GM11168 (cell line): ENCODE measurements around the gene SLC5A7.

Experiments used
- in situ Hi-C: fragments of 300-500 bp; cut with MboI; formaldehyde crosslinking; loops from one replicate; pipeline ENCODE4 v1.12.0; 2022; ENCODE audit warnings: low sequenced_read_pairs; ENCODE audit not compliant: unreplicated experiment

Gene SLC5A7

DNA sequence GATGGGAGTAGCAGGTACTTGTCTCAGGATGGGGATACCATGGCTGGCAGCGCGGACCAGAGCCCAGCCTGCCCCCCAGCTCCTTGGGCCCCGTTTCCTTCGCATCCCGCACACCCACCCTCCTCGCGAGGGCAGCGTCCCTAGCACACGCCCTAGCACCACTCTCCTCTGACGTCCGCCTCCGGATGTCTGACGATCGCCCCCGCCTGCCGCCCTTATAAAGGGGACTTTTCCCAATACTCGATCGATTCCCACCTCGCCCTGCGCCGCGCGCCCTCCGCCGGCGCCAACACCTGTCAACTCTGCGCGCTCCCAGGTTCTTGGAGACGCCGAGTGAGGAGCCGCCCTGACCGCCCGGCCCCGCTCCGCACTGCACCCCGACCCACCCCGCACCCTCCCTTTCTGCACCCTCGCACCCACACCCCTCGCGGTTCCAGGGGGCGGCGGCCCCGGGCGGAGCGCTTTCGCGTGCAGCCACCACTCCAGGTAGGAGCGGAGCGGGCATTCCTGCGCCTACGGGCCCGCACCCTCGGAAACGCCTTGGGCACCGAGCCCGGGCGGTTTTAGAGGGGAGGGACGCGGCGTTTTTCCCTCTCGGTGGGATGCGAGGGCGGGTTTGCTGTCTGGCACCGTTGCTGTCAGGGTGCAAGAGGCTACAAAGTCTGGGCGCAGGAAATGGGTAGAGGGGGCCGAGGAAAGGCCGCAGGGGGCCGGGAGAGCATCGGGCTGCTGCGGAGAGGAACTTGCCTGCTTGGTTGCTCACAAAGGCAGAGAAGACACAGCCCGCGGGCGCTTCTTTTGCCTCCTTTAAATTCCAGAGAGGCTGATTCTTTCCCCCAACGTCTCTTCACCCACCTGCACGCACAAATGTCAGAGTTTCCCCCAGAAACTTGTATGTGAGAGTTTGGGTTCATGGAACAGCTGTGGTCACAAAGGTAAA is at the start of gene SLC5A7:
TSS of gene SLC5A7 (plus strand) at position 247 of the 940 bp plus-strand sequence. CDS start 1,632 bp downstream, outside the sequence.
- in situ Hi-C loops, result no loop called here

GRCh38 chr2:107961395-107961794 is 24.9 kb upstream of the SLC5A7 start:
- in situ Hi-C loops, result no loop called here

DNA sequence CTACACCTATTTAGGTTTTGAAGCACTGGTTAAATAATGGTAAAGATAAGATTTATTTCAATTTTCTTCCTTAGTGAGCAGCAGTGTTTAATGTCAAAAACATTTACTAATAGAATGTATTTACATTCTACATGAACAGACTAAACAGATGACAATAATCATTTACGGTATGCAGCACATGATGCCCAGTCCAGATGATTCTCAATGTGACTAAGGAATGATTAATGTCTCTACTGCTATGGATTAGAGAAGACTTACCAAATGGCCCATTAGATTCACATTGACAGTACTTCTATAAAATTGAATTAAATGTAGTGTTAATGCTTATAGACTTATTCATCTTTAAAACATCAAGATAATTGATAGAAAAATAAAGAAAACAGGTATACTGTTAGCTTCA is 22.1 kb upstream of the SLC5A7 start:
- in situ Hi-C loops, result no loop called here

GRCh38 chr2:107984707-107985106 is 1.6 kb upstream of the SLC5A7 start:
- in situ Hi-C loops, result no loop called here

GRCh38 chr2:107988108-107988507 is 1.8 kb downstream of the SLC5A7 start:
- in situ Hi-C loops, result no loop called here

DNA sequence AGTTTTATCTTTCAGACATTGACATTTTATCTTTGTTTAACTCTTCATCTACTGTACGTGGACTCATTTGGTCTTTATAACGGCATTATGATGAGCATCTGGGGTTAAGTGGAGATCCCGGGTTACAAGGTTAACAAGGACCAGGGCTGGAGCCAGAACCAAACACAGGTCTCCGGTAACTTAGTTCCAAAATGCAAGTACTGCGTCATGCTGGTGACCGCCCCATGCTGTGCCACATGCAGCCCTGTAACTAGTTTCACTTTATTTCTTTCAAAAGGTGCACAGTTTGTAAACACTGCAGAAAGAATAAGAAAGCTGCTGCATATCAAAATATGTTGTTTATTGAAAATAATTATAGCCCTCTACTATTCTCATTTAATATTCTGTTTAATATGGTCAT is 3.1 kb downstream of the SLC5A7 start:
- in situ Hi-C loops, result no loop called here

DNA sequence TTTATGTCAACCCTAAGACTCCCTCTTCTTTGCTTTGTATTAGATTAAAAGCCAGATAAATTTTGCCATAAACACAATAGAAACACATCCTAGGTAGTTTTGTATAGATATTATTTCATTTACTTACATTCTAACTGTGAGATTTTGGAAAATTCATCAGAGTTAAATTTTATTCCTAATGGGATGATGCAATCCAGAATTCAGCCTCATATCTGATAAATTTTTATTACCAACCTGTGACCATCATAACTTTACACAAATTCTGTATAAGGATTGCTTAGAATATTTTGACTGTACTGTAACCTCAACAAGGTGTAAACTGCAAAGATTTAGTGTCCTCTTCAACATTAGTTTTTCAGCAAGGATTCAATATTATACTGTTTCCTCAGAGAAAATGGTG is 4.4 kb downstream of the SLC5A7 start:
- in situ Hi-C loops, result loop anchor here (10.0 kb wide), 1 partner anchor 54 kb away; no protein-coding TSS in a partner anchor

- in situ Hi-C loops, result loop anchor here (10.0 kb wide), 1 partner anchor 53 kb away; no protein-coding TSS in a partner anchor
Observed at GRCh38 chr2:107992069-107992468, 5.7 kb downstream of the SLC5A7 start.

GRCh38 chr2:107999158-107999557 is 12.8 kb downstream of the SLC5A7 start:
- in situ Hi-C loops, result loop anchor here (10.0 kb wide), 1 partner anchor 46 kb away; no protein-coding TSS in a partner anchor

GRCh38 chr2:108010912-108011591 is 24.7 kb downstream of the SLC5A7 start:
- in situ Hi-C loops, result no loop called here

DNA sequence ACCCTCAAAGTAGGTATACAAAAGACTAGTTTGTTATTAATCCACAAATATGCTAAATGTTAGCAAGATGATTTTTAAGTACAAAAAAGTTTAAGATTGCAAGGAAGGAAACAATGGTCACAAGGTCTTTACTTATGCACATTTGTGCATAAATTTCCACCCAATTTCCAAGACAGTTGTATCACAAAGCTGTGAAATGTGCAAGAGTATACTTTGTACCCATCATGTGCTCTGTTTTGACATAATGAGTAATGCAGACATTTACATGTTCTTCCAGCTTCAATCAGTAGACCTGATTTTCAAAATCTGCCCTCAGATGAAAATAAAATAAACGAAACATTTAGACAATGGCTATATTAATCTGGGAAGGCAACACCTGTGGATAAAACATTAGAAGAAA is 27.0 kb downstream of the SLC5A7 start:
- in situ Hi-C loops, result no loop called here

DNA sequence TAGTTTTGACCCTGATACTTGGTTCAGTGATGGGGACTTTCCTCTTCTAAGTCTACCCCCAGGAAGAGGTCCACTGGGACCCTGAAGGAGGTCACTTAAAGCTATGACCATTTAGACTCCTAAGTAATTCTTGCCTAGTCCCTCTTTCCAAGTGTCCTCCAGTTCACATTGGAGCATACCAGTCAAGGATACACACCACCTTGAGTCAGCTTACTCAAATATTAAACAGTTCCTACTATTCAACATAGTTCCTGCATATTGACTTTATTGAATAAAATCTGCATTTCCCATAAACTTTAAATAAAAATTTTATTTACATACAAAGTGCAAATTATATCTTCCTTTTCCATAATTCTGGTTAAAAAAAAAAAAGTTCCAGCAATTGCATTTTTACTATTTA is 36.3 kb downstream of the SLC5A7 start:
- in situ Hi-C loops, result no loop called here

DNA sequence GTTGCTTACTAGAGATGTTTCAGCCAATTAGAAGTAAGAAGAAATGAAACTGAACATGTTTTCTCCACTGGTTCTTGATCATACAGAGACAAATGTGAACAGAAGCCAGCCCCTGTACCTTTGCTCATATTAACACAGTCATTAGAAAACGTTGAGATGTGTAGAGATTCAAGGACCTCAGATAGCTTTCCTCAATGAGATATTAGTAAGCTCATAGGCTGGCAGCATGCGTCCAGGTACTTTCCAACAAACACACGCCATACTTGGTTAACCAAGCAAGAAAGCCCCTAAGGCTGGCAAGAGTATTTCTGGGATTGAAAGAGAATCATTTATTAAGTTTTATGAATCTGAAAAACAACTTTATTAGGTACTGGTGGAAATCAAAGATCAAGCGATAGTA is 37.5 kb downstream of the SLC5A7 start:
- in situ Hi-C loops, result no loop called here

DNA sequence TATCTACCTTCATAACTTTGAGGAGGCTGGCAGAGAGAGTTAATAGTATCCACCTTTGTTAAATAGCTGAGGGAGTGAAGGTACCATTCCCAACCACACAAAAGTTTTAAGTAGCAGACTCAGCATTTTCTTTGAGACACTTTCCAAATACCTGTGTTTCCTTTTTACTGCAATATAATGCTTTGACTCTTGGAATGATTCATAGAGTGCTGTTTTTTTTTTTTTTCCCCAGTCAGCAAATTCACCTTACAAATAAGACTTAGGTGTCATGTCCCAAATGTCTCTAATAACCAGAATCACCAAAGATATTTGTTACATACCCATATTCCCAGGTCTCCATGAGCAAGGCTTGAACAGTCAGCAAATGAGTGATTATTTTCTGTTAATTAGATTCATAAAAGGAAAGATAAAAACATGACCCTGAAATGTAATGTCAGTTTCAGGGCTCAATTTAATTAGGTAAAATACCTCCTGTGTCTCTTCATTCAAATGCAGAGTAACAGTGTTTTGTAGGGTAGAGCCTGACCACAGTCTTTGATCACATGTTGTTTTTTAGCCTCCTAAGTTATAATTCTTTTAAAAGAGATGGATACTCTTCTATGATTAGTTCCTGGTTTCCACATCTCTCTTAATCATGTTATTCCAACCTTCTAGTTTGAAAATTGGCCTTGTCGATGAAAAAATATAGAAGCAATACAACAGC is 39.9 kb downstream of the SLC5A7 start:
- in situ Hi-C loops, result no loop called here

GRCh38 chr2:108029496-108029895 is 43.2 kb downstream of the SLC5A7 start:
- in situ Hi-C loops, result no loop called here

DNA sequence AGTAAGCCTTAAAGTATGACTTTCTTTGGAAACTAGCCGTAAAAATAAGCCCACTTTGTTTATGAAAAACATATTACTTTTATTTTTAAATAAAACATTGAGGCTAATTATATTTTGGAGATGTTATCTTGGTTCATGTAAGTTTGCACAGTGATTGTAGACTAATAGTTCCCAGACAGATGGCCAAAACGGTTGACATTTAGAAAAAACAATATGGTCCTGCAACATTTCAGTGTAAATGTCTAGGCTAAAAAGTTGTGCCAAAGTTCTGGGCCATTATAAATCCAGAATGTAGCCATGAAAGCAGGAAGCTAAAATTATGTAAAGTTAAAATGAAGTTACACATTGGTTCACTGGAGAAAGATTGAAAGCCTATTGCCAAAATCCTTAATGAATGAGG is 43.6 kb downstream of the SLC5A7 start:
- in situ Hi-C loops, result no loop called here

DNA sequence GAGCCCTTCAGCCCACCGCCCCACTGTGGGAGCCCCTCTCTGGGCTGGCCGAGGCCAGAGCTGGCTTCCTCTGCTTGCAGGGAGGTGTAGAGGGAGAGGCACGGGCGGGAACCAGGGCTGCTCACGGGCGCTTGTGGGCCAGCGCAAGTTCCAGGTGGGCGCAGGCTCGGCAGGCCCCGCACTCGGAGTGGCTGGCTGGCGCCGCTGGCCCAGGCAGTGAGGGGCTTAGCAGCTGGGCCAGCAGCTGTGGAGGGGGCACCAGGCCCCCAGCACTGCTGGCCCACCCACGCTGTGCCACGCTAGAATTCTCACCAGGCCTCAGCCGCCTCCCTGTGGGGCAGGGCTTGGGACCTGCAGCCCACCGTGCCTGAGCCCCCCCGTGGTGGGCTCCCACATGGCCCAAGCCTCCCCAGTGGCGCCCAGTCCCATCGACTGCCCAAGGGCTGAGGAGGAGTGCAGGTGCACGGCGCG is 45.2 kb downstream of the SLC5A7 start:
- in situ Hi-C loops, result no loop called here

DNA sequence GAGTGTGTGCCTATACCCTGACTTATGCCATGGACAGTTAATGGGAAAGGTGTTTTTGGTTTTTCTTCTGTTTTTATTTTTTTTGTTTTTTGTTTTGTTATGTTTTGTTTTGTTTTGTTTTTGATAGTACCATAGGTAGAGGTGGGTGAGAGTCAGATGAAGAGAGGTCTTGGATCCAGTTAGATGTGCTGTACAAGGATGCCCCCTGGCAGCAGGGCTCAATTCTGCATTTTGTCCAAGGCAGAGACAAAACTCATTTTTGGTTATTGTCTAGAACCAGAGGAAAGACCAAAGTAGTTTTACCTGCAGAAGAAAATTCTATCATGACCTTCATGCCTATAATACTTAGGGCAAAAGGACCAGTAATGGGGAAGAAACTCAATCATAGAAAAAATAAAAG is 48.5 kb downstream of the SLC5A7 start:
- in situ Hi-C loops, result no loop called here

DNA sequence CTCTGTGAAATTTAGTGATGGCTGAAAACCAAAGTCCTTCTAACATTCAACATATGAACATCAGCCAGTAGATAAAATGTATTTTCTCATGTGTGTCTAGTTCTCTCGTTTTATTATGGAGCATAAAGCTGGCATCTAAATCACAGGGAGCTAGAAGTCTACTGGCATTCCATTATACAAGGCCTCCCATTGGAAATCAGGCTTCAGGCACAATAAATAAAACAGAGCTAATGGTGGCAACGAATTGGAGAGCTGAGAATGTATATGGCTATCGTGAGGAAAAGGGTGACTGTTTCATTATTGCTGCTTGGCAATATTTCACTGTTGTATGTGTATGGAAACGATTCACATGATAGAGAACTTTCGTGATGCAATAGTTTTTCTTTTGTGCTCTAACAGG is 62.4 kb downstream of the SLC5A7 start:
- in situ Hi-C loops, result loop anchor here (10.0 kb wide), 1 partner anchor 54 kb away; no protein-coding TSS in a partner anchor

DNA sequence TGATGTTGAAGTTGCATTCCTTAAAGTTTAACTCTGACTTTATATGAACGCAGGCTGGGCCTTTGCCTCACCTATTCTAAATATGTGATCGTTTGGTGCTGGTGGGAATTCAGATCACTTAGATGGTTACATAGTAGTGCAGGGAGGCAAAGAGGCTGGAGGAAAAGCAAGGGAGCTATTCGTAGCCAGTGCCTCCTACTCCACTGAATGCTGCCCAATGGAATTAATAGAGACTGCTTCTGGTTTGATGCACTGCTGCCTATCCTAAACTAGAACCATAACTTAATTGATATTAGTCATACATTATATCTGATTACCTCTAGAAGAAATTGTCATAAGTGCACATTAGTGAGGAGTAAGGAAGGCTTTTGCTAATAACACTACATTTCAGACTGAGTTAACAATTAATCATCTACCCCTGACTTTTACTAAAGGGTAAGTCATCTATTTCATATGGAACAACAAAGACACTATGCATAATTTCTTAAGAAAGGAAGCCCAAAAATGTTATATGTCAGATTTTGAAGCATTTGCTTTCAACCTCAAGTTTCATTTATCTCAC is 72.3 kb downstream of the SLC5A7 start:
- in situ Hi-C loops, result no loop called here
